ENCODE results near the gene PEAR1.

- TF ChIP-seq POLR2A (IDR thresholded peaks at IDR 0.05) (no peak), CTCF (IDR thresholded peaks at IDR 0.05) (no peak)
Measured at GRCh38 chr1:156963621-156964020, 70.1 kb downstream of the PEAR1 start.

Data from thyroid gland (tissue), 4 donors.